Effector memory CD4-positive, alpha-beta T cell (primary cell): ENCODE measurements around the gene ESPNL.

Experiments used
- DNase-seq, 3 donors: peaks; one replicate each; pipeline ENCODE4 v3.0.0-alpha.2; 2020
- H3K27ac ChIP-seq: 2 replicates; pipeline ENCODE4 v1.7.0; 2013; ENCODE audit warnings: mild to moderate bottlenecking, low read length, moderate library complexity; ENCODE audit not compliant: insufficient read depth, poor library complexity, severe bottlenecking
- H3K27me3 ChIP-seq: replicated peaks from 2 replicates; pipeline ENCODE4 v1.7.0; 2013; ENCODE audit warnings: mild to moderate bottlenecking, low read length; ENCODE audit not compliant: insufficient read depth, control insufficient read depth, poor library complexity, severe bottlenecking
- H3K36me3 ChIP-seq: 2 replicates; pipeline ENCODE4 v1.7.0; 2013; ENCODE audit warnings: mild to moderate bottlenecking, low read length, moderate library complexity; ENCODE audit not compliant: control insufficient read depth, insufficient read depth
- H3K4me1 ChIP-seq: 2 replicates; pipeline ENCODE4 v1.7.0; 2013; ENCODE audit warnings: low read length, mild to moderate bottlenecking; ENCODE audit not compliant: control insufficient read depth, insufficient read depth, poor library complexity, severe bottlenecking
- H3K4me3 ChIP-seq: 2 replicates; pipeline ENCODE4 v1.7.0; 2013; ENCODE audit warnings: low read length, low read depth, mild to moderate bottlenecking; ENCODE audit not compliant: insufficient read depth, poor library complexity, severe bottlenecking
- H3K9me3 ChIP-seq: 2 replicates; pipeline ENCODE4 v1.7.0; 2013; ENCODE audit warnings: mild to moderate bottlenecking, low read length, moderate library complexity; ENCODE audit not compliant: control insufficient read depth

Gene ESPNL

DNA sequence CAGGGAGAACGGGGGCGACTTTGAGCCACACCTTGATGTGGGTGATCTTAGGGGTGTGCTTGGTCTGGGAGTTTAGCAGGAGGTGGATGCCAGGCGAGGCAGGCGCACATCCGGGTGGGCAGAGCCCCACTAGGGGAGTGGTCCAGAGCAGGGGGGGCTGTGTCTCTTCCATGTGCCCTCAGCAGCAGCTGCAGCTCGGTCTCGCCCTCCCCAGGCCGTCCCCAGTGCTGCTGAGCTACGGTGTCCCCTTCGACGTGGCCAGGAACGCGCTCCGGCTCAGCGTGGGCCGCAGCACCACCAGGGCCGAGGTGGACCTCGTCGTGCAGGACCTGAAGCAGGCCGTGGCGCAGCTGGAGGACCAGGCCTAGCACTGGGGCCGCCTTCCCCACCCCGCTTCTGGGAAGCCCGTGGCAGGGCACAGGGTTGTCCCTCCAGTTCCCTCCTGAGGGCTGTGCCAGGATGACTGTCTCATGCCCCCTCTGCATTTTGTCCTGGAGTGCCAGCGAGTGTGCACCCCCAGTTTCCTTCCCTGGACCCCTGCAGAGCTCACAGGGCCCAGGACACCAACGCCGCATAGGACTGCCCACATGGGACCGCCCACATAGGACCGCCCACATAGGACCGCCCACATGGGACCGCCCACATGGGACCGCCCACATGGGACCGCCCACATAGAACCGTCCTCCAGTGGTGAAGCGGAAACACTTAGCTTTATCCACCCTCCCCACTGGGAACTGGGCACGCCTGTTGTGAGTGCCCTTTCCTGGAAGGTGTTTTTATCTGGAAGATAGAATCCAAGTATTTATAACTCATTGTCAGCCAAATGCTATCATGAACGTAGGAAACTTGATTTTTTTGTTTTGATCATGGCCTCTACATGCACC lies 1.9 kb upstream of the ESPNL start:
- Histone ChIP-seq H3K36me3 (no peaks in the 10 kb centered on the region), H3K27me3 (no peaks in the 10 kb centered on the region), H3K27ac (no peak overlapping the region), H3K9me3 (no peaks in the 10 kb centered on the region), H3K4me1 (no peaks in the 10 kb centered on the region), H3K4me3 (no peak overlapping the region)
- peak in 1 of 3 donors; percentile 16 for DNase-seq

GRCh38 chr2:238098901-238099713 lies 1.0 kb upstream of the ESPNL start:
- H3K36me3 ChIP-seq: no peaks in the 10 kb centered on the region
- no peak overlapping the region for H3K4me3 ChIP-seq
- H3K27me3 ChIP-seq: no peaks in the 10 kb centered on the region
- H3K4me1 ChIP-seq: no peaks in the 10 kb centered on the region
- DNase-seq: no peak
- H3K27ac ChIP-seq: no peak overlapping the region
- H3K9me3 ChIP-seq: no peaks in the 10 kb centered on the region

GRCh38 chr2:238099714-238100048 lies 459 bp upstream of the ESPNL start:
- H3K9me3 ChIP-seq: no peaks in the 10 kb centered on the region
- no peaks in the 10 kb centered on the region for H3K4me1 ChIP-seq
- DNase-seq: no peak
- H3K4me3 ChIP-seq: no peak overlapping the region
- H3K27ac ChIP-seq: no peak overlapping the region
- no peaks in the 10 kb centered on the region for H3K27me3 ChIP-seq
- no peaks in the 10 kb centered on the region for H3K36me3 ChIP-seq

- no peak overlapping the region for H3K27ac ChIP-seq
- H3K9me3 ChIP-seq: no peaks in the 10 kb centered on the region
- H3K27me3 ChIP-seq: no peaks in the 10 kb centered on the region
- no peak overlapping the region for H3K4me3 ChIP-seq
- no peak for DNase-seq
- H3K4me1 ChIP-seq: no peaks in the 10 kb centered on the region
- no peaks in the 10 kb centered on the region for H3K36me3 ChIP-seq
These were observed 956 bp downstream of the ESPNL start for GRCh38 chr2:238100821-238101771.

DNA sequence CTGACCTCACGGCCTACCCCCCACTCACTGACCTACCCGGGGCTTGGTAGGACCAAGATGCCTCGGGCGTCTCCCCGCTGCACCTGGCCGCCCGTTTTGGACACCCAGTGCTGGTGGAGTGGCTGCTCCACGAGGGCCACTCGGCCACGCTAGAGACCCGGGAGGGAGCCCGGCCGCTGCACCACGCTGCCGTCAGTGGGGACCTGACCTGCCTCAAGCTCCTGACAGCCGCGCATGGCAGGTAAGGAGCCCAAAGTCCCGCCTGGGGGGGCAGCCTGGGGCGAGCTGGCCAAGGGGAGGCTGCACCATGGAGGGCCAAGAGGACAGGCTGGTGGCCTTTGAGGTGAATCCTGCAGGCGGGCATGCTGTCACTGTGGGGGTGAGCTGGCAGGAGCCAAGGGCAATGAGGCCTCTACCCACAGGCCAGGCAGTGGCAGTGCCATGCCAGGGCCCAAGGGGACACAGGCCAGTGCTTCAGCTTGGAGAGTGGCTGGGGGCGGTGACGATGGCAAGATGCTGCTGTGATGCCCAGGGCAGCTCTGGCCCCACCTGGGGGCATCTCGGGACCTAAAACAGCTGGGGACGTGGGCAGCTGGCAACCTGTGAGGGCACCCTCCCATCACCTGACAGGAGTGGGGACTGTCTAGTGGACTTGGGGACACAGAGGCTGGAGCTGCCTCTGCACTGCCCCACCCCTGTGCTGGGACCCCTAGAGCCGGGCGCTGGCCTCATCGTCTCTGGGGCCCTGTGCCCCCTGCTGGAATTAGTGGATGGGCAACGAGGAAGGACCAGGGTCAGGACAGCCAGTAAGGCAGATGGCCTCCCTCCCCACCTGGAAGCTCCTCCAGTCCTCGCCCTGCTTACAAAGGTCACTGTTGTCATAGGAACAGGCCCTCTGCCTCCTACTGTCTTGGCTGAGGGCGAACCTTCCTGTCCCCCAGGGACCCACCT lies 2.0 kb downstream of the ESPNL start:
- Histone ChIP-seq H3K27me3 (no peaks in the 10 kb centered on the region), H3K36me3 (no peaks in the 10 kb centered on the region), H3K27ac (no peak overlapping the region), H3K4me1 (no peaks in the 10 kb centered on the region), H3K9me3 (no peaks in the 10 kb centered on the region), H3K4me3 (no peak overlapping the region)
- no peak for DNase-seq

- DNase-seq: no peak
- Histone ChIP-seq H3K4me3 (no peak overlapping the region), H3K36me3 (no peaks in the 10 kb centered on the region), H3K27ac (no peak overlapping the region), H3K4me1 (no peaks in the 10 kb centered on the region), H3K27me3 (no peaks in the 10 kb centered on the region), H3K9me3 (no peaks in the 10 kb centered on the region)
These were observed 2.7 kb downstream of the ESPNL start for GRCh38 chr2:238102865-238103264.

GRCh38 chr2:238103465-238104225 lies 3.5 kb downstream of the ESPNL start:
- no peaks in the 10 kb centered on the region for H3K36me3 ChIP-seq
- H3K4me3 ChIP-seq: no peak overlapping the region
- H3K27me3 ChIP-seq: no peaks in the 10 kb centered on the region
- H3K27ac ChIP-seq: no peak overlapping the region
- no peaks in the 10 kb centered on the region for H3K9me3 ChIP-seq
- H3K4me1 ChIP-seq: no peaks in the 10 kb centered on the region
- DNase-seq: no peak

GRCh38 chr2:238104226-238104690 lies 4.1 kb downstream of the ESPNL start:
- Histone ChIP-seq H3K9me3 (no peaks in the 10 kb centered on the region), H3K27me3 (no peaks in the 10 kb centered on the region), H3K36me3 (no peaks in the 10 kb centered on the region), H3K4me1 (no peaks in the 10 kb centered on the region), H3K4me3 (no peak overlapping the region), H3K27ac (no peak overlapping the region)
- DNase-seq: no peak
